ENCODE measurements around the gene RUBCNL.
A peak's percentile ranks its signal among the peaks of the same experiment; 100 is the strongest.
"Not testable (repeated sequence)": the region's sequence is repeated elsewhere in the genome, so short reads cannot be mapped to it uniquely, and the experiment has no call there.

Gene RUBCNL

GRCh38 chr13:46387064-46387851, at the start of gene RUBCNL:
Gene RUBCNL, minus strand, starts transcription at chr13:46387252. Its CDS starts 14,777 bp downstream, at chr13:46372475.
- DNase-seq = peak; percentile 73

GRCh38 chr13:46429558-46429957, 42.5 kb upstream of the RUBCNL start:
- not testable (repeated sequence) for DNase-seq

DNA sequence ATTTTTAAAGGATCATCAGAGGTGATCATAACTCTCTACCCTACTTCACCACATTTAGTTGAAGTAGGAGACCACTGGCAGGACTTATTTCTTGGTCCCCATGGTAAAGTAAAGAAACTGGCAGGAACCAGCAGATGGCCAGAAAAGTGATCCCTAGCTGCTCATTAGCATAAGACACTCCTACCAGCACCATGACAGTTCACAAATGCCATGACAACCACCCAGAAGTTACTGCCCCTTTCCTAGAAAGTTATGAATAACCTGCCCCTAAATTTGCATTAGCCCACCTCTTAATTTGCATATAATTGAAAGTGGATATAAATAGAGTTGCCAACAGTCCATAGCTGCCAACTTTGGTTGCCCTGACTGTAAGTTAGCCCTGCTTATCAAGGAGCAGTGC, 18.4 kb upstream of the RUBCNL start:
- DNase-seq = peak; percentile 43

GRCh38 chr13:46404733-46405100, 17.7 kb upstream of the RUBCNL start:
- no peak for DNase-seq

DNA sequence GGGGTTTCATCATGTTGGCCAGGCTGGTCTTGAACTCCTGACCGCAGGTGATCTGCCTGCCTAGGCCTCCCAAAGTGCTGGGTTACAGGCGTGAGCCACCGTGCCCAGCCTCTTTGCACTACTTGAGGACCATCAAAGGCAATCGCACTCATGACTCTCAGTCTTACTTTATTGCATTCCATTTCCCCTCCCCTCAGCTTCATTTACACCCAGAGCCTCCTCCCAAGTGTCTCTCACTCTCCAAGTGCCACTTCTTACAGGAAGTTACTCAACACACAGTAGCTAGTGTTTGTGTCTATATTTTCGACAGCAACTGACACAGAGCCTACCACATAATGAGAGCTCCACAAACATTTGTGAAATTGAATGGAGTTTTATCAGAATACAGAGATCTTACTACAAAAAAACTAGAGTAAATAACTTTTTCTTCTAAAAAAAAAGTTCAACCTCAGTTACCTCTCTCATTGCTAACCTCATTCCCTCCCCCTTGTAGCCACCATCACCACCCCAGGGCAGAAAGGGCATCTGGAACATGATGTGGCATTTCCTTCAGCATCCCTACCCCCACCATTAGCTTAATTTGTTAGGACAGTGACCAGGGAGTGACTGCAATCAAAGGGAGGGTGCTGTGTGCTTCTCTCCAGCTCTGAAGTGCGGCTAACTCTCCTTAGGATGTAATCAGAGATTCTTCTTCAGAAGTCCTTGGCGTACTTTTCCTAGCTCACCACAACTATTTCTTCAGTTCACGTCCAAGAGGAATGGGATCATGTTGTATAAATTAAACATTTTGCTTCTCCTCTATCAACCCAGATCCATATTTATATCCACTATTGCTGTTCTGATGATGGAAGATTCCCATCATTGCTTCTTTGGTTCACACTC, 17.0 kb upstream of the RUBCNL start:
- no peak for DNase-seq

DNA sequence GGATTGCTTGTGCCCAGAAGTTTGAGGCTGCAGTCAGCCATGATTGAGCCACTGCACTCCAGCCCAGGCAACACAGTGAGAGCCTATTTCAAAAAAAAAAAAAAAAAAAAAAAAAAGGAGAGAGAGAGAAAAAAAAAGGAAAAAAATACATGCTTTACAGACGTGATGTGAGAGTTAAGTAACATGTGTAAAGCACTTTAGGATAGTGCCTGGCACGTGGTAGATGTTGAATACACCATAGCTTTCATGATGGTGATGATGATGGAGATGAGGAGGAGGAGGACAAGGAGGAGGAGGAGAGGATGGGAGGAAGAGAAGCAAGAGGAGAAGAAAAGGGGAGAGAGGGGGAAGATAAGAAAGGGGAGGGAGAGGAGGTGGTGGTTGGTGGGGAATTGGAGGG, 15.1 kb upstream of the RUBCNL start:
- DNase-seq = no peak

DNA sequence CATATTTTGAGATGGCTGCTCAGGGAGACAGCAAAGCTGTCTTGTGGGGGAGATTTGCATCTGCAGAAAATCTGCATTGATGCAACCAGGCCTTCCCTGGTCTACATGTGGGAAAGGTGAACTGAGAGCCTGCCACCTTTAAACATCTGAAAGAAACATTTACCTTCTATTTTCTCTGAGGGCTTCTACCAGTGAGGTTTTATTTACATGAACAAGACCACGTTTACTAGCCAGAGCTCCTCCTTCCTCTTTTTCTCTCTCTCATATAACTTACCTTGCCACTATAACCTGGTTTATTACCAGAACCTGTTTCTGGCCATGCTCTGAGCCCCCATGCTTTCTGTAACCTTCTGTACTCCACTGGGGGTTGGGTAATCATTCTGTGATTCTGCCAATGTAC, 14.4 kb upstream of the RUBCNL start:
- DNase-seq = no peak

GRCh38 chr13:46396341-46396740, 9.3 kb upstream of the RUBCNL start:
- no peak for DNase-seq

- peak; percentile 63 for DNase-seq
Measured at GRCh38 chr13:46392967-46393366, 5.9 kb upstream of the RUBCNL start.

DNA sequence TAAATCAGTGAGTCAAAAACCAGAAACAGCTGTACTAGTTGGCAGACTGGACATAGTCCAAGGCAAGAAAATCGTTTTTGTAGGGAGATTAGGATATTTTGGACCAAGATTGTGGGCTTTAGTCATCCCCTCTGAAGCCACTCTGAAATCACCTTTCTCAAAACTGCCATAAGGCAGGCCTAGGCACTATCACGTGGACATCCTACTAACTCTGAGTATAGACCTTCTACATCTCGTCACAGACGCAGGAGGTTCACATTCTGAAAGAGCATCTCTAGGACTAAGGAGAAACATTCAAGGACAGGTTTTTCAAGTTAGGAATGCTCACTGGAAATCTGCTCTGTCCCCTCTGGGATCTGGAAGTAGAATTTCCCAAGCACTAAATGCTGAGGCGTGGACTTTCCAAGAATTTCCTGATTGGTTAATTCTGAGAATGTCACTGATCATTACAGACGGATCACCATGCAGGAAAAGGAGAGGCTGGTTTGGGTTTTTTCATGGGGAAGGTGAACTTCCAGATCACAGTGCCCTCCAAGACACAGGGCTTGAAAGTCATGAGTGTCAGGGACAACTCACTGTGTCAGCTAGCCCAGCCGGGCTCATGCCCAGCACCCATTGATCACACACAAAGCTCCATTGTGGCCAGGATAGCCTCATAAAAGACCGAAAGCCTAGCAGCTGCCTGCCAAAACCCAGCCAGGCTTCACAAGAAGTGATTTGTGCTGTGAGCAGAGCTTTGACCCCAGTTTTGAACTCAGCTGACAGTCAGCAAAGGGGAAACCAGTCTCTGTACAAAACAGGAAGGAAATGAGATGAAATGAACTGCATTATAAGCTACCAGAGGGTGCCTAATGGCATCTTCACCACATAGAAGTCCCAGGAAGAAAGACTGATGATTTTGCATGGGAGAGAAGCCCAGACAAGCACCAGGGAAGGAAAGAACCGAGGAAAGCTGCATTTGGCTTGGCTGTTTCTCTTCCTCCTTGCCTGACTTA, 2.7 kb upstream of the RUBCNL start:
- peak; percentile 50 for DNase-seq

DNA sequence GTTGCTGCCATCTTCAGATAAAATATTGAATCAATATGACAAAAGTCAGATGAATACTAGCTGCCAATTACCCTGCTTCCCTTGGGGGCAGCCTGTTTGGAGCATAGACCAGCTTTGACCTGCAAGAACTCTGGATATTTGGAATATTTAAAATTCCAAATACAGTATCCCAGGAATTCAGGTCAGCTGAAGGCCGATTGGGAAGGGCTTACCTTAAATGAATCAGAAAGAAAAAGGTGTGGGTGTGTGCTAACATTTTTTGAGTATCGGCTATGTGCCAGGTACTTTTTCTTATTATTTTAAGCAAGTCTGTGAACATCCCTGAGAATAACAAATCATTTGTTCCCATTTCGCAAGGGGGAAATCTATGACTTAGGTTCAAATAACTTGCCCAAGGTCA, 1.8 kb upstream of the RUBCNL start:
- DNase-seq = no peak

DNA sequence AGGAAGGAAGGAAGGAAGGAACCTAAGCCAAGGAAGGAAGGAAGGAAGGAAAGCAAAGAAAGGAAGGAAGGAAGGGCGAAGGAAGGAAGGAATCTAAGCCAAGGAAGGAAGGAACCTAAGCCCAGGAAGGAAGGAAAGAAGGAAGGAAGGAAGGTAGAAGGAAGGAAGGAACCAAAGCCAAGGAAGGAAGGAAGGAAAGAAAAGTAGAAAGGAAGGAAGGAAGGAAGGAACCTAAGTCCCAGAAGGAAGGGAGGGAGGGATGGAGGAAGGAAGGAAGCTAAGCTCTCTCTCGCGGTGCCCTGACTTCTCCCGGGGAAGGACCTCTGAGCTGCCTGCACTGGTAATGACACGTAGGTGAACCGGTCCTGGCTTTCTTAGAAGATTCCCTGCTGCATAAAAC, 1.3 kb upstream of the RUBCNL start:
- no peak for DNase-seq

- no peak for DNase-seq
Measured at GRCh38 chr13:46386392-46387063, 524 bp downstream of the RUBCNL start.

- DNase-seq = no peak
Measured at GRCh38 chr13:46385946-46386345, 1.1 kb downstream of the RUBCNL start.

GRCh38 chr13:46383383-46383782, 3.7 kb downstream of the RUBCNL start:
- DNase-seq = no peak

- DNase-seq = no peak
Measured at GRCh38 chr13:46382224-46382623, 4.8 kb downstream of the RUBCNL start.

DNA sequence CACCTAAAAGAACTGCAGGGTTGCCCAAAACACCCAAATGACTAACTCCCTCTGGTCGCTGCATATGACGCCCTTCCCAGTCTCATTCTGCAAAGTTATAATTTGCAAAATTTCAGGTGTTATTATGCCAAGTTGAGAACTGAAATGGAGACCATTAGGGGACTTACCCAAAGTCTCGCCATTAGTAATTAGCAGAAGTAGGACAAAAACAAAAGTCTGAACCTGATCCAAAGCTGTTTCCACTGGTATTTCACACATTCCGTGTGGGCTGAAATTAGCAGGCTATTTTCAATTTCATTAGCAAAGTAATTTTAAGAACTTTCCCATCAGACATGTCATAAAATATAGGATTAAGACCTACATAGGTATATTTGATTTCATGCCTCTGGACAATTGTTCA, 6.8 kb downstream of the RUBCNL start:
- DNase-seq = no peak

DNA sequence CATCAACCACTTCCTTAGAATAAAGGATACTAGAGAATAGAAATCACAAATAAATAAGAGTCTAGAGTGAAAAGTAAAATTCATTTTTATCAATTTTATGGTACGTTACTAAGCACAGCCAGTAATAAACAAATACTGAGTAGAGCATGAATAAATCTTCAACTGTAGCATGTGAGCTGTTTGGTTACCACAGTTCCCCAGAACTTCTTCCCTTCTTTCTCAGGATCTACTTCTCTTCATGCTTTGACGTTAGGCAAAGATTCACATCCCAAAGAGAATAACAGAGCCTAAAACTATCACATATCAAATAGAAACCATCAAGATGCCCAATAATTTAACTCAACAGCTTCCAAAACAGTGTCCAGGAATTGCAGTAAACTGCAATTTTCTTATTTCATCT, 7.4 kb downstream of the RUBCNL start:
- DNase-seq = no peak

GRCh38 chr13:46378411-46378810, 8.6 kb downstream of the RUBCNL start:
- no peak for DNase-seq

- no peak for DNase-seq
Measured at GRCh38 chr13:46377554-46377953, 9.5 kb downstream of the RUBCNL start.

DNA sequence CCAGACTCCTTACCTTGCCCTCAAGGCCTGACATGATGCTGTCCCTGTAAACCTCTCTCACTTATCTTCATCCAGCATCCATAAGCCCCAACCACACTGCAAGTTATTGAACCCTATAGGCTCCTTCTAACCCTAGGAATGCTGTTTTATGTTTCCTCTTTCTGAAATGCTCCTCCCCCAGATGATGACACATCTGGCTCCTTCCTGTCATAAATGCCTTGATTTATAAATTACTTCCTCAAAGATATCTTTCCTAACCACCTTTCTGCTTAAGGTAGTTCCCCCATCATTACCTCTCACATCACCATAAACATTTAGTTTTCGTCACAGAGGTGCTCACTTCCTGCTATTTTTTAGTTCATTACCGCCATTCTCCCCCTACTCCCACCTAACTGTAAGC, 12.3 kb downstream of the RUBCNL start:
- no peak for DNase-seq

- no peak for DNase-seq
Measured at GRCh38 chr13:46373623-46374022, 13.4 kb downstream of the RUBCNL start.
